Endothelial cell of umbilical vein (primary cell): ENCODE results near the gene KRT76.

Source experiments
- EZH2 ChIP-seq: IDR thresholded peaks from 2 replicates; pipeline ENCODE4 v1.6.1; 2012; ENCODE audit warnings: borderline replicate concordance, low read depth, mild to moderate bottlenecking, moderate library complexity, low read length, inconsistent platforms; ENCODE audit not compliant: severe bottlenecking
- MAX ChIP-seq: IDR thresholded peaks from 2 replicates; pipeline ENCODE4 v1.6.1; 2011; ENCODE audit not compliant: insufficient read depth, insufficient read length
- POLR2AphosphoS5 ChIP-seq: IDR thresholded peaks from 2 replicates; pipeline ENCODE4 v1.6.1; 2012; ENCODE audit warnings: low read depth, mild to moderate bottlenecking, control low read depth, low read length, moderate library complexity; ENCODE audit not compliant: insufficient read depth
- TF ChIP-seq, protein P1 (sequence below), 2 donors: IDR thresholded peaks; 1 replicate in 1 of 2; 2 replicates in 1 of 2; pipeline ENCODE4 v1.5.1; 2011; ENCODE audit warnings: low read length in 2 of 2, mild to moderate bottlenecking in 2 of 2, moderate library complexity in 2 of 2, control low read depth in 1 of 2, inconsistent platforms in 1 of 2, low read depth in 1 of 2; ENCODE audit not compliant: insufficient read depth in 1 of 2; ENCODE audit errors: extremely low read depth in 1 of 2

- TF ChIP-seq, protein P1, sequence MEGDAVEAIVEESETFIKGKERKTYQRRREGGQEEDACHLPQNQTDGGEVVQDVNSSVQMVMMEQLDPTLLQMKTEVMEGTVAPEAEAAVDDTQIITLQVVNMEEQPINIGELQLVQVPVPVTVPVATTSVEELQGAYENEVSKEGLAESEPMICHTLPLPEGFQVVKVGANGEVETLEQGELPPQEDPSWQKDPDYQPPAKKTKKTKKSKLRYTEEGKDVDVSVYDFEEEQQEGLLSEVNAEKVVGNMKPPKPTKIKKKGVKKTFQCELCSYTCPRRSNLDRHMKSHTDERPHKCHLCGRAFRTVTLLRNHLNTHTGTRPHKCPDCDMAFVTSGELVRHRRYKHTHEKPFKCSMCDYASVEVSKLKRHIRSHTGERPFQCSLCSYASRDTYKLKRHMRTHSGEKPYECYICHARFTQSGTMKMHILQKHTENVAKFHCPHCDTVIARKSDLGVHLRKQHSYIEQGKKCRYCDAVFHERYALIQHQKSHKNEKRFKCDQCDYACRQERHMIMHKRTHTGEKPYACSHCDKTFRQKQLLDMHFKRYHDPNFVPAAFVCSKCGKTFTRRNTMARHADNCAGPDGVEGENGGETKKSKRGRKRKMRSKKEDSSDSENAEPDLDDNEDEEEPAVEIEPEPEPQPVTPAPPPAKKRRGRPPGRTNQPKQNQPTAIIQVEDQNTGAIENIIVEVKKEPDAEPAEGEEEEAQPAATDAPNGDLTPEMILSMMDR (IDR thresholded peaks at IDR 0.05; ENCODE audit: extremely low read depth in 1 of 2, insufficient read depth in 1 of 2, low read depth in 1 of 2, low read length in 2 of 2): no peak
- no peak for TF ChIP-seq MAX
- no peak for TF ChIP-seq POLR2AphosphoS5
- TF ChIP-seq EZH2: no peak
Measured at GRCh38 chr12:52806821-52807543, 29.8 kb upstream of the KRT76 start.
